Measurements from ENCODE around the gene ACVRL1.

ACVRL1 gene

DNA sequence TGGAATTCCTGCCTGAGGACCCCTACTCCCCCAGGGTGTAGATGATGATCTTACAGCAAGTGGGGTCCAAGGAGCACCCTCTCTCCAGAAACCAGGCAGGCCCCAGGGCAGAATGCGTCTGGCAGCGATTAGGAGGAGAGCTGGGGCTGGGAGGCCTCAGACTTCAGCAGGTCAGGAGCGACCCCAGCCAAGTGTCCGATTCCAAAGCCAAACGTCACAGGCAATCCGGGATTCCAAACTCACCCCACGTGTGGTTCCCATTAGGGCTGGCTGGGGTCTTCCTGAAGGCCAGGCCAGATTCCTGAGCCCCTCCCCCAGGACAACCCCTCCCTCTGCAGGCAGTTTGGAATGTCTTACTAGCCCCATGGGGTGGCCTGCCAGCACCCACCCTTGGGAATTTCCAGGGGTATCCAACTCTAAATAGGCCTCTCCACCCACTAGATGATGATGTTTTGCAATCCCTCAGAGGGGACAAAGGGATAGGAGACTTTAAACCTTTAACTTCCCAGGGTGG lies 41.5 kb upstream of the ACVRL1 start:
- TF ChIP-seq, protein P1, sequence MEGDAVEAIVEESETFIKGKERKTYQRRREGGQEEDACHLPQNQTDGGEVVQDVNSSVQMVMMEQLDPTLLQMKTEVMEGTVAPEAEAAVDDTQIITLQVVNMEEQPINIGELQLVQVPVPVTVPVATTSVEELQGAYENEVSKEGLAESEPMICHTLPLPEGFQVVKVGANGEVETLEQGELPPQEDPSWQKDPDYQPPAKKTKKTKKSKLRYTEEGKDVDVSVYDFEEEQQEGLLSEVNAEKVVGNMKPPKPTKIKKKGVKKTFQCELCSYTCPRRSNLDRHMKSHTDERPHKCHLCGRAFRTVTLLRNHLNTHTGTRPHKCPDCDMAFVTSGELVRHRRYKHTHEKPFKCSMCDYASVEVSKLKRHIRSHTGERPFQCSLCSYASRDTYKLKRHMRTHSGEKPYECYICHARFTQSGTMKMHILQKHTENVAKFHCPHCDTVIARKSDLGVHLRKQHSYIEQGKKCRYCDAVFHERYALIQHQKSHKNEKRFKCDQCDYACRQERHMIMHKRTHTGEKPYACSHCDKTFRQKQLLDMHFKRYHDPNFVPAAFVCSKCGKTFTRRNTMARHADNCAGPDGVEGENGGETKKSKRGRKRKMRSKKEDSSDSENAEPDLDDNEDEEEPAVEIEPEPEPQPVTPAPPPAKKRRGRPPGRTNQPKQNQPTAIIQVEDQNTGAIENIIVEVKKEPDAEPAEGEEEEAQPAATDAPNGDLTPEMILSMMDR (conservative IDR thresholded peaks at IDR 0.05; ENCODE audit: low read length) = no peak
- no peak overlapping the region for H3K4me3 ChIP-seq (ENCODE audit: low read length)
- no peak for DNase-seq (ENCODE audit: low read depth)

GRCh38 chr12:51866324-51866723 lies 41.0 kb upstream of the ACVRL1 start:
- H3K4me3 ChIP-seq (ENCODE audit: low read length) = no peak overlapping the region
- TF ChIP-seq, protein P1 (conservative IDR thresholded peaks at IDR 0.05; ENCODE audit: low read length) = no peak
- no peak for DNase-seq (ENCODE audit: low read depth)

GRCh38 chr12:51866762-51867161 lies 40.5 kb upstream of the ACVRL1 start:
- DNase-seq (ENCODE audit: low read depth) = no peak
- TF ChIP-seq, protein P1 (conservative IDR thresholded peaks at IDR 0.05; ENCODE audit: low read length) = no peak

GRCh38 chr12:51867371-51867770 lies 39.9 kb upstream of the ACVRL1 start:
- no peak overlapping the region for H3K4me3 ChIP-seq (ENCODE audit: low read length)
- TF ChIP-seq, protein P1 (conservative IDR thresholded peaks at IDR 0.05; ENCODE audit: low read length) = no peak
- no peak for DNase-seq (ENCODE audit: low read depth)

More at GRCh38 chr12:51866762-51867161, 40.5 kb upstream of the ACVRL1 start:
- H3K4me3 ChIP-seq (ENCODE audit: low read length) = no peak overlapping the region

DNA sequence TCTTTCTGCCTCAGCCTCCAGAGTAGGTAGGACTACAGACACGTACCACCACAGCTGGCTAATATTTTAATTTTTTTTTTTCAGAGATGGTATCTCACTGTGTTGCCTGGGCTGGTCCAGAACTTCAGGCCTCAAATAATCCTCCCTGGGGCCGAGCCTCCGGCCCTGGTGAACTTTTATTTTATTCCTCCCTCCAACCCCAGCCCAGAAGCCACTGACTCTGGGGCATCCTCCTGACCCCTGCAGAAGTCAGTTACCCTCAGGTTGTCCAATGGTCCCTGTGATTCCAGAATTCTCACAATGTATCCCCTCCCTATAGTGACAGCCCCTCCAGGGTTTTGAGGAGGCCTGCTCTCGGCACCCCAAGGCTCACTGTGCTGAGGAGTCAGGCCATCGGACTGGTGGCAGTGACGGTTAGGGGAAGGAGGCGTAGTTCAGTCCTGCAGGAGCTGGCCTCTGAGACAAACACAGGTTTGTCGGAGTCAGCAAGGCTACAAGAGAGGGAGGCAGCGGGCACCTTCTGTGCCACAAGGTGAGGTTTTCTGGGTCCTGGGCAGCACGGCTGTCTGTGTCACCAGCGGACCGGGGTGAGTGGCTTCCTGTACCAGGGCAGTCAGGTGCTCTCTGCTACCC lies 39.4 kb upstream of the ACVRL1 start:
- TF ChIP-seq, protein P1 (conservative IDR thresholded peaks at IDR 0.05; ENCODE audit: low read length) = no peak
- no peak overlapping the region for H3K4me3 ChIP-seq (ENCODE audit: low read length)
- no peak for DNase-seq (ENCODE audit: low read depth)

- TF ChIP-seq, protein P1 (conservative IDR thresholded peaks at IDR 0.05; ENCODE audit: low read length) = no peak
- peak overlapping the region; percentile 51 for H3K4me3 ChIP-seq (ENCODE audit: low read length)
- DNase-seq (ENCODE audit: low read depth) = no peak
Observed at GRCh38 chr12:51868821-51869495, 38.3 kb upstream of the ACVRL1 start.

- no peak for DNase-seq (ENCODE audit: low read depth)
- TF ChIP-seq, protein P1 (conservative IDR thresholded peaks at IDR 0.05; ENCODE audit: low read length) = no peak
- H3K4me3 ChIP-seq (ENCODE audit: low read length) = peak overlapping the region; percentile 51
Observed at GRCh38 chr12:51869496-51869865, 37.8 kb upstream of the ACVRL1 start.
